Jurkat, Clone E6-1 (cell line): ENCODE results near the gene SMIM43.
A peak's percentile ranks its signal among the peaks of the same experiment; 100 is the strongest.
"Not testable (repeated sequence)": the region's sequence is repeated elsewhere in the genome, so short reads cannot be mapped to it uniquely, and the experiment has no call there.

Experiments
- DNase-seq: peaks from one replicate; pipeline ENCODE4 v3.0.0-alpha.2; 2011; ENCODE audit warnings: low read depth, low spot score
- H3K4me3 ChIP-seq: 2 replicates; pipeline ENCODE4 v1.5.1; 2011; ENCODE audit warnings: mild to moderate bottlenecking, low read length, control low read depth, moderate library complexity

The SMIM43 gene

DNA sequence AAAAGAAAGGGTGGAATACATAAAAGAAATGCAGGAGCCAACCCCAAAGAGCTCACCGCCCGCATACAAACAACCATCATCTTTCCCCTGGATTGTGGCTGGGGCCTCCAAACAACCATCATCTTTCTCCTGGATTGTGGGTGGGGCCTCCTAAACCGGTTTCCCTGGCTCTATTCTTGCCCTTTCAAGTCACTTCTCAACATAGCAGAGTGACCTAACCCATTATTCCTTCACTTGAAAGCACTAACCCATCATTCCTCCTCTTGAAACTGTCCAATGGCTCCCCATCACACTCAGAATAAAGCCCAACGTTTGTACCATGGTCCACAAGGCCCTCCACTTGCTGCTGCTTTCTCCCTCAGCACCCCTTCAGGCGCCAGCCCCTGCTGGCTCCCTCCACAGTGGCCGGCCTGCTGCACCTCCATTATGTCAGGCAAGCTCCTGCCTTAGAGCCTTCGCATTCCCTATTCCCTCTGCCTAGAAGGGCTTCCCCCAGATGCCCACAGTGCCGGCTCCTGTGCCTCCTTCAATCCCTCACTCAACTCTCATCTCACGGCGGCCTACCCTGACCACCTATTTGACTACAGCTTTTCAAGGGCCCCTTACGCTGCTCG lies 24.1 kb downstream of the SMIM43 start:
- no peak for DNase-seq
- H3K4me3 ChIP-seq = no peak overlapping the region

- no peak overlapping the region for H3K4me3 ChIP-seq
- DNase-seq = no peak
Observed at GRCh38 chr4:121739575-121739974, 25.4 kb downstream of the SMIM43 start.

- no peak for DNase-seq
- H3K4me3 ChIP-seq = no peak overlapping the region
Observed at GRCh38 chr4:121738780-121739535, 26.0 kb downstream of the SMIM43 start.

DNA sequence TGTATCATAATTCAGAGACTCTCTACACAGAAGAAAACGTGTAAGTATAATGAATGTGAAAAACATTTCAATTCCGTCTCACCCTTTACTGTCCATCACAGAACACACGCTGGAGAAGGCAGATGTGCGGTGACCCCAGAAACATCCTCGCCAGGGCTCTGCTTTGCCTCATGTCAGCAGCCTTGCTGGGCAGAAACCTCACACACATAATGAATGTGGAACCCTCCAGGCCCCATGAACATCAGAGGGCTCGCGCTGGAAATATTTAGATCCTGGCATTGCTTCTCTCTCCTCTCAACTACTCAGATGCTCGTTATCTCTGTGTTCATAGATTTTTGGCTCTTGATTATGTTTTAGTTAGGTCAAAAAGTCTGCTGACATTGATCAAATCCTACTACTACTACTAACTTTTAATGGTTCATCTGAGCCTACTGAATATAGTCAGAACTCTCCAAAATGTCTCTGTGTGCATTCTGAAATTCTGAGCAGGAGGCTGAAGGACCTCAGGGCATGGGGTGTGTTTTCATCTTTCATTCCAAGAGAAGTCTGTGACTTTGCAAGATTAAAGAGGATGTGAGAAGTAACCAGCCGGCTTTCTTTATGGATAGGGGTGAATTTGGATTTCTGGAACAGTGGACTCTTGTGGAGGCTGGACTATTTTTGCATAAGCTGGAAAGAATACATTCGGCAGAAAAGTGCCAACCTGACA lies 27.0 kb downstream of the SMIM43 start:
- DNase-seq = no peak
- no peak overlapping the region for H3K4me3 ChIP-seq

GRCh38 chr4:121736735-121737351 lies 28.1 kb downstream of the SMIM43 start:
- no peak for DNase-seq
- H3K4me3 ChIP-seq = no peak overlapping the region

DNA sequence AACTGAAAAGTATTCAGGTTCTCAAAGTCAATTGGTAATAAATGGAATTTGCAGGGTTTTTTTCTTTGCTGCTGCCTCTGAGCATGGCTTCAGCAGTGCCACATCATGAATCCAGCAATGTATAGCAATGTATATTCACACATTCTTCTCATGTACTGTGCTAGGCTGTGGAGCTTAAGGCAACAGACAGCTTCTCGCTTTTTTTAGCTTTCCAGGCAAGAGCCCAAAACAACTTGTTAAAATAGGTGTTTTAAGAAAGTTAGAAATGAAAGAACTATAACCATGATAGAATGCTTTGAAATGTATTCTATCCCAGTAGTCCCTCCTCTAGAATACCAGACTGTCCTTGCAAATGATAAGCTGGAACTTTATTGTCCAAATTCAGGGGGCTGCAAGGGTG lies 30.4 kb downstream of the SMIM43 start:
- H3K4me3 ChIP-seq = no peak overlapping the region
- DNase-seq = no peak

- DNase-seq = no peak
- H3K4me3 ChIP-seq = no peak overlapping the region
Observed at GRCh38 chr4:121733942-121734341, 31.0 kb downstream of the SMIM43 start.

GRCh38 chr4:121729753-121730152 lies 35.2 kb downstream of the SMIM43 start:
- H3K4me3 ChIP-seq = not testable (repeated sequence)

GRCh38 chr4:121728798-121729226 lies 36.2 kb downstream of the SMIM43 start:
- H3K4me3 ChIP-seq = no peak overlapping the region
- DNase-seq = no peak

More at GRCh38 chr4:121729753-121730152, 35.2 kb downstream of the SMIM43 start:
- DNase-seq = not testable (repeated sequence)

- no peak overlapping the region for H3K4me3 ChIP-seq
- DNase-seq = no peak
Observed at GRCh38 chr4:121728066-121728465, 36.9 kb downstream of the SMIM43 start.

GRCh38 chr4:121726642-121727268 lies 38.2 kb downstream of the SMIM43 start:
- peak; percentile 36 for DNase-seq

DNA sequence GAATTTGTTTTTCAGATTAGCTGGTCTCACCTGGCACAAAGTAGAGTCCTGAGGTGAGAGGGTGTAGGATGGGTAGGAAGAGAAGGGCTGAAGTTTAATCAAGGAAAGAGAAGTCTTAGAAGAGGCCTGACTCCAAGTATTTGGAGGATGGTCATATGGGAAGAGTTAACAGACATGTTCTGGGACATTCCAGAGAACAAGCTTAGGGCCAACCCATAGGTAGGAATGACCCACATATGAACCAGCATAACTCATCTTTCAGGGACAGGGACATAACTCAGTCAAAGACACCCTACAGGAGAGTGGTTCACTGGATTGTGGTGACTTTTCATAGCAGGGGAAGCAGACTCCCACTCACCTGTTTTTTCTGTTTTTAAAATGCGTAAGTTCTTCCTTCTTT lies 40.3 kb downstream of the SMIM43 start:
- no peak overlapping the region for H3K4me3 ChIP-seq
- DNase-seq = no peak

More at GRCh38 chr4:121726642-121727268, 38.2 kb downstream of the SMIM43 start:
- no peak overlapping the region for H3K4me3 ChIP-seq

- no peak for DNase-seq
- no peak overlapping the region for H3K4me3 ChIP-seq
Observed at GRCh38 chr4:121721700-121722099, 43.3 kb downstream of the SMIM43 start.

- no peak overlapping the region for H3K4me3 ChIP-seq
- DNase-seq = no peak
Observed at GRCh38 chr4:121720109-121720508, 44.9 kb downstream of the SMIM43 start.

DNA sequence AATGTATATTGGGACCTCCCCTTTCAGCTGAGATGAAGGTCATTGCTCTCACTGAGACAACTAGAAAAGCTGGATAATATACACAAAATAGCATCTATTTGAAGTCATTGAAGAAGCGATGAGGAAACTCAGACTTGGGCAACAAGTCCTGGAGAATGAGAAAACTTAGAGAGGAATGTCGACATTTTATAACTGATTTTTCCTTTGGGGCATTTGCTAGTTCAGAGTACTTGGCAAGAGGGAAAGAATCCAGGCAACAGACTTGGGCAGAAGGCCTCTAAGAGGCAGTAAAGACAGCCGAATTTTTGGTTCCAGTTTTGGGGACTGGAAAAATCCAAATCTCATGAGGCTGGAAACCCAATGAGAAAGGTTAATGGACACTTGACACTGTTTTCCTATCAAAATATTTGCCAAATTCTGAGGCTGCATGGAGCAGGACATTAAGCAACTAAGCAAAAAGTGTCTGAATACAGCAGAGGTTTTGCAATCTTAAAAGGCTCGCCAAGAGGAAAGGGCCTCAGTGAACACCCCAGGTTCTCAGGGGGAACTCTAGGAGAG lies 47.2 kb downstream of the SMIM43 start:
- no peak for DNase-seq
- no peak overlapping the region for H3K4me3 ChIP-seq

DNA sequence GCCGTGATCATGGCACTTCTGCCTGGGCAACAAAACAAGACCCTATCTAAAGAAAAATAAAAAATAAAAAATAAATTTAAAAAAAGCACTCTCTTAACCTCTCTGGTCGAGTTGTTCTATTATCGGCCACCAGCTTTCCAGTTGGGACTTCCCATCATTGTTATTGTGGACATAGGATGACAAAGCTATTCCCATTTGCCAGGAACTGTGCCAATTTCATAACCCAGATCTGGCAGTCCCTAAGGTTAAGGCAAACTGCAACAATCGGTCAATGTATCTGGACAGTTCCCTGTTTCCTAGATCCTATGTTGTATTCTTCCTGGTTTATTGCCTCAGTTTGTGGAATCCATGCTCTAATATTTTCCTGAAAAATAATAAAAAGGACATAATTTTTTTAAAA lies 50.4 kb downstream of the SMIM43 start:
- H3K4me3 ChIP-seq = no peak overlapping the region
- no peak for DNase-seq

- no peak for DNase-seq
- H3K4me3 ChIP-seq = no peak overlapping the region
Observed at GRCh38 chr4:121712783-121713182, 52.2 kb downstream of the SMIM43 start.

DNA sequence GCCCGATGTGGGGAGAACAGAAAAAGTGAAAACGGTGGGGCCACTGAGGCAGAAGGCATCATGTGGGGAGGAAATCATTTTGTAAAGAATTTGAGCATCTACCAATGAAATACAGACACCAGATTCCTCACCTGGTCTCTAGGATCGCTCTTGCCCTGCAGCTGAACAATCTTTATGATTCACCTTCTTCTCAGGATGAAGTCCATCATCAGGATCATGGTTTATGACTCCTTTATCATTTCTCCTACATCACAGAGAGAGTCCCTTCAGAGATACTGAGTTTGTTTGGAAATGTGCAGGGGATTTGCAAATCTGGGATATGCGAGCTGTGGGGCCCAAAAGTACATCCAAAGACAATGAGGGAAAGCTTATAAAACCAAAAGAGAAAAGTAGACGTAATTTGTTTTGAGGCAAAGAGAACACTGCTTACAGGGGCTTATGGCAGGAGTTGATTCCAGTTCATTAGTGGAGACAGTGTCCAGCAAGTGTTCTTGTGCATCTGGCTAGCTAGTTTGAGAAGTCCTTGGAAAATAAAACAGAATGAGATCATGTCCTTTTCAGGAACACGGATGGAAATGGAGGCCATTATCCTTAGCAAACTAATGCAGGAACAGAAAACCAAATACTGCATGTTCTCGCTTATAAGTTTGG lies 52.8 kb downstream of the SMIM43 start:
- no peak overlapping the region for H3K4me3 ChIP-seq
- DNase-seq = no peak
